Liver (tissue), 9 donors: ENCODE measurements around the gene LMCD1. TPM values are rescaled to one million over a fixed set of nuclear protein-coding genes. Genes with fewer than 3 reads are reported as not detected.

Experiments
- DNase-seq: peaks from one replicate; pipeline ENCODE4 v3.0.0-alpha.2; 2017; ENCODE audit warnings: low spot score
- H3K27ac ChIP-seq, 2 donors: one replicate each; pipeline ENCODE4 v1.7.0; 2013; ENCODE audit warnings: inconsistent platforms in 2 of 2, low read length in 2 of 2, control low read depth in 1 of 2, low read depth in 1 of 2, mild to moderate bottlenecking in 1 of 2
- H3K27me3 ChIP-seq, 4 donors: one replicate each; pipeline versions ENCODE4 v1.6.1 to v1.7.0; 2013; ENCODE audit warnings: low read length in 3 of 4, inconsistent platforms in 1 of 4, mild to moderate bottlenecking in 1 of 4, moderate library complexity in 1 of 4; ENCODE audit not compliant: control insufficient read depth in 4 of 4, insufficient read depth in 4 of 4
- H3K36me3 ChIP-seq, 4 donors: one replicate each; pipeline versions ENCODE4 v1.6.1 to v1.7.0; 2013; ENCODE audit warnings: low read length in 3 of 4, mild to moderate bottlenecking in 3 of 4, low read depth in 1 of 4, moderate library complexity in 1 of 4; ENCODE audit not compliant: control insufficient read depth in 4 of 4, insufficient read depth in 3 of 4
- H3K4me1 ChIP-seq, 4 donors: one replicate each; pipeline versions ENCODE4 v1.6.1 to v1.7.0; 2013; ENCODE audit warnings: low read length in 3 of 4, mild to moderate bottlenecking in 3 of 4, moderate library complexity in 1 of 4; ENCODE audit not compliant: control insufficient read depth in 4 of 4, insufficient read depth in 4 of 4
- H3K4me3 ChIP-seq, 3 donors: one replicate each; pipeline versions ENCODE4 v1.6.1 to v1.7.0; 2013; ENCODE audit warnings: low read length in 3 of 3, control low read depth in 1 of 3, low read depth in 1 of 3, mild to moderate bottlenecking in 1 of 3
- H3K9ac ChIP-seq, 2 donors: one replicate each; pipeline ENCODE4 v1.7.0; 2013; ENCODE audit warnings: low read length in 2 of 2, mild to moderate bottlenecking in 2 of 2, moderate library complexity in 2 of 2, control low read depth in 1 of 2, low read depth in 1 of 2
- H3K9me3 ChIP-seq, 4 donors: one replicate each; pipeline versions ENCODE4 v1.6.1 to v1.7.0; 2013; ENCODE audit warnings: low read length in 3 of 4; ENCODE audit not compliant: control insufficient read depth in 4 of 4
- EGR1 ChIP-seq, 2 donors: IDR thresholded peaks; 2 replicates each; pipeline ENCODE4 v1.6.1; 2016 to 2018; ENCODE audit warnings: antibody characterized with exemption in 2 of 2, low read depth in 2 of 2
- FOXA1 ChIP-seq: IDR thresholded peaks from 2 replicates; pipeline ENCODE4 v1.6.1; 2016; ENCODE audit warnings: antibody characterized with exemption
- FOXA2 ChIP-seq: IDR thresholded peaks from 2 replicates; pipeline ENCODE4 v1.6.1; 2016; ENCODE audit warnings: antibody characterized with exemption
- GABPA ChIP-seq, 2 donors: IDR thresholded peaks in 1 of 2; conservative IDR thresholded peaks in 1 of 2; 2 replicates each; pipeline ENCODE4 v1.6.1; 2016; ENCODE audit warnings: antibody characterized with exemption in 2 of 2, mild to moderate bottlenecking in 1 of 2, moderate library complexity in 1 of 2
- HNF4A ChIP-seq, 2 donors: conservative IDR thresholded peaks; 2 replicates each; pipeline ENCODE4 v1.6.1; 2016; ENCODE audit warnings: antibody characterized with exemption in 2 of 2, mild to moderate bottlenecking in 2 of 2
- HNF4G ChIP-seq: IDR thresholded peaks from 2 replicates; pipeline ENCODE4 v1.6.1; 2016; ENCODE audit warnings: antibody characterized with exemption
- JUND ChIP-seq, 2 donors: IDR thresholded peaks; 2 replicates each; pipeline ENCODE4 v1.6.1; 2016; ENCODE audit warnings: antibody characterized with exemption in 2 of 2
- NR2F2 ChIP-seq: IDR thresholded peaks from 2 replicates; pipeline ENCODE4 v1.6.1; 2016; ENCODE audit warnings: antibody characterized with exemption
- RAD21 ChIP-seq, 2 donors: IDR thresholded peaks; 2 replicates each; pipeline ENCODE4 v1.6.1; 2016; ENCODE audit warnings: antibody characterized with exemption in 2 of 2, mild to moderate bottlenecking in 2 of 2
- RXRA ChIP-seq, 2 donors: IDR thresholded peaks; 2 replicates each; pipeline ENCODE4 v1.6.1; 2017 to 2018; ENCODE audit warnings: antibody characterized with exemption in 2 of 2, mild to moderate bottlenecking in 1 of 2
- SP1 ChIP-seq: IDR thresholded peaks from 2 replicates; pipeline ENCODE4 v1.6.1; 2018; ENCODE audit warnings: antibody characterized with exemption, mild to moderate bottlenecking
- TAF1 ChIP-seq: conservative IDR thresholded peaks from 2 replicates; pipeline ENCODE4 v1.6.1; 2016; ENCODE audit warnings: antibody characterized with exemption, mild to moderate bottlenecking
- YY1 ChIP-seq: IDR thresholded peaks from 2 replicates; pipeline ENCODE4 v1.6.1; 2016; ENCODE audit warnings: antibody characterized with exemption, mild to moderate bottlenecking
- WGBS: extraction: QIAGEN DNeasy Blood & Tissue Kit; methylation state at CpG from one replicate; pipeline ENCODE4 v1.1.7; 2013; 5-methylcytosine and 5-hydroxymethylcytosine counted together
- polyA plus RNA-seq, 2 donors: library from polyadenylated mRNA; stranded (reverse) in 1 of 2; unstranded in 1 of 2; fragments of 200-250 nt in 1 of 2; fragments of >200 nt in 1 of 2; fragmentation: Nextera tagmentation in 1 of 2; extraction: Ambion mirVana in 1 of 2; gene quantifications; one replicate each; pipeline versions ENCODE4 v1.2.1 to v1.2.3, GENCODE V29; 2013 to 2015
- total RNA-seq, 2 donors: library from RNA; depleted of rRNA; stranded (reverse); fragments of >200 nt; gene quantifications; one replicate each; pipeline ENCODE4 v1.2.3, GENCODE V29; 2014
- TF ChIP-seq, protein P1 (sequence below): IDR thresholded peaks from 2 replicates; pipeline ENCODE4 v1.6.1; 2016; ENCODE audit warnings: antibody characterized with exemption
- TF ChIP-seq, protein P2 (sequence below): IDR thresholded peaks from 2 replicates; pipeline ENCODE4 v1.6.1; 2016; ENCODE audit warnings: antibody characterized with exemption
- TF ChIP-seq, protein P3 (sequence below): IDR thresholded peaks from 2 replicates; pipeline ENCODE4 v1.6.1; 2016; ENCODE audit warnings: antibody characterized with exemption, mild to moderate bottlenecking
- TF ChIP-seq, protein P4 (sequence below): fragments of 150-350 bp; IDR thresholded peaks from 2 replicates; pipeline ENCODE4 v1.5.1; 2017; ENCODE audit warnings: improper control_type of control experiment, low read depth, low read length; ENCODE audit not compliant: missing input control
- TF ChIP-seq, protein P5 (sequence below): IDR thresholded peaks from 2 replicates; pipeline ENCODE4 v1.6.1; 2016; ENCODE audit warnings: antibody characterized with exemption
- donor health status: healthy.
- donor health status: healthy.
- donor health status: healthy.
- donor health status: healthy.
- donor health status: healthy.

LMCD1 gene
- total and polyA plus RNA-seq, 4 donors: 3.1 to 8.3 (median 6.0) TPM

DNA sequence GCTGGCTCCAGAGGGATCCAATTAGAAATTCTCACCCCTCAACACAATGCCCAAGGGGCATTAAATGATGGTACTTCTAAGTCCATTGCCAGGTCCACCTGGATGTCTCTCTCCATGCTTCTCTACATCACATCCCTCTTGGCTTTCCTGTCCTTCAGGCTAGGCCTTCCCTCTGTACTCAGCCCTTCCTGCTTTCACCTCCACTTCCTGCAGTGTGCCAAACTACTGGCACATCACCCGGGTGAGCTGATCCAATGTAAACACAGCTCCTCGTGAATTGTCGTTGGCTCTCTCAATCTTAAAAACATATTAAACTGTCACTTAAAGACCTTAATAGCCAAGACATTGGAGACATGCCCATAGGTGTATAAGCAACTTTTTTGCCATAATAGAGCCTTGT, 4.0 kb downstream of the LMCD1 start:
- Histone ChIP-seq H3K4me3 (no peak overlapping the region), H3K36me3 (no peaks in the 10 kb centered on the region), H3K4me1 (peaks cover 1 to 15% (median 5%) of the 10 kb centered on the region in 4 donors), H3K9ac (no peak overlapping the region), H3K9me3 (no peaks in the 10 kb centered on the region), H3K27ac (no peak overlapping the region), H3K27me3 (no peaks in the 10 kb centered on the region)
- 13% methylated on average over 3 of the region's 3 CpGs for WGBS
- TF ChIP-seq RAD21 (IDR thresholded peaks at IDR 0.05): peak; percentile 23 to 49
- TF ChIP-seq, protein P1, sequence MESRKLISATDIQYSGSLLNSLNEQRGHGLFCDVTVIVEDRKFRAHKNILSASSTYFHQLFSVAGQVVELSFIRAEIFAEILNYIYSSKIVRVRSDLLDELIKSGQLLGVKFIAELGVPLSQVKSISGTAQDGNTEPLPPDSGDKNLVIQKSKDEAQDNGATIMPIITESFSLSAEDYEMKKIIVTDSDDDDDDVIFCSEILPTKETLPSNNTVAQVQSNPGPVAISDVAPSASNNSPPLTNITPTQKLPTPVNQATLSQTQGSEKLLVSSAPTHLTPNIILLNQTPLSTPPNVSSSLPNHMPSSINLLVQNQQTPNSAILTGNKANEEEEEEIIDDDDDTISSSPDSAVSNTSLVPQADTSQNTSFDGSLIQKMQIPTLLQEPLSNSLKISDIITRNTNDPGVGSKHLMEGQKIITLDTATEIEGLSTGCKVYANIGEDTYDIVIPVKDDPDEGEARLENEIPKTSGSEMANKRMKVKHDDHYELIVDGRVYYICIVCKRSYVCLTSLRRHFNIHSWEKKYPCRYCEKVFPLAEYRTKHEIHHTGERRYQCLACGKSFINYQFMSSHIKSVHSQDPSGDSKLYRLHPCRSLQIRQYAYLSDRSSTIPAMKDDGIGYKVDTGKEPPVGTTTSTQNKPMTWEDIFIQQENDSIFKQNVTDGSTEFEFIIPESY: no peak
- peak in 1 of 2 donors; percentile 58 for TF ChIP-seq RXRA (IDR thresholded peaks at IDR 0.05)
- no peak for TF ChIP-seq NR2F2
- no peak for TF ChIP-seq HNF4G
- TF ChIP-seq, protein P2, sequence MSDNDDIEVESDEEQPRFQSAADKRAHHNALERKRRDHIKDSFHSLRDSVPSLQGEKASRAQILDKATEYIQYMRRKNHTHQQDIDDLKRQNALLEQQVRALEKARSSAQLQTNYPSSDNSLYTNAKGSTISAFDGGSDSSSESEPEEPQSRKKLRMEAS: peak; percentile 88
- TF ChIP-seq JUND (IDR thresholded peaks at IDR 0.05): no peak
- peak; percentile 86 for TF ChIP-seq FOXA1
- peak; percentile 60 to 76 for TF ChIP-seq GABPA (IDR thresholded peaks at IDR 0.05 in 1 of 2, conservative IDR thresholded peaks at IDR 0.05 in 1 of 2)
- TF ChIP-seq, protein P3, sequence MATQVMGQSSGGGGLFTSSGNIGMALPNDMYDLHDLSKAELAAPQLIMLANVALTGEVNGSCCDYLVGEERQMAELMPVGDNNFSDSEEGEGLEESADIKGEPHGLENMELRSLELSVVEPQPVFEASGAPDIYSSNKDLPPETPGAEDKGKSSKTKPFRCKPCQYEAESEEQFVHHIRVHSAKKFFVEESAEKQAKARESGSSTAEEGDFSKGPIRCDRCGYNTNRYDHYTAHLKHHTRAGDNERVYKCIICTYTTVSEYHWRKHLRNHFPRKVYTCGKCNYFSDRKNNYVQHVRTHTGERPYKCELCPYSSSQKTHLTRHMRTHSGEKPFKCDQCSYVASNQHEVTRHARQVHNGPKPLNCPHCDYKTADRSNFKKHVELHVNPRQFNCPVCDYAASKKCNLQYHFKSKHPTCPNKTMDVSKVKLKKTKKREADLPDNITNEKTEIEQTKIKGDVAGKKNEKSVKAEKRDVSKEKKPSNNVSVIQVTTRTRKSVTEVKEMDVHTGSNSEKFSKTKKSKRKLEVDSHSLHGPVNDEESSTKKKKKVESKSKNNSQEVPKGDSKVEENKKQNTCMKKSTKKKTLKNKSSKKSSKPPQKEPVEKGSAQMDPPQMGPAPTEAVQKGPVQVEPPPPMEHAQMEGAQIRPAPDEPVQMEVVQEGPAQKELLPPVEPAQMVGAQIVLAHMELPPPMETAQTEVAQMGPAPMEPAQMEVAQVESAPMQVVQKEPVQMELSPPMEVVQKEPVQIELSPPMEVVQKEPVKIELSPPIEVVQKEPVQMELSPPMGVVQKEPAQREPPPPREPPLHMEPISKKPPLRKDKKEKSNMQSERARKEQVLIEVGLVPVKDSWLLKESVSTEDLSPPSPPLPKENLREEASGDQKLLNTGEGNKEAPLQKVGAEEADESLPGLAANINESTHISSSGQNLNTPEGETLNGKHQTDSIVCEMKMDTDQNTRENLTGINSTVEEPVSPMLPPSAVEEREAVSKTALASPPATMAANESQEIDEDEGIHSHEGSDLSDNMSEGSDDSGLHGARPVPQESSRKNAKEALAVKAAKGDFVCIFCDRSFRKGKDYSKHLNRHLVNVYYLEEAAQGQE: no peak
- peak; percentile 95 for TF ChIP-seq FOXA2
- peak; percentile 21 for TF ChIP-seq SP1
- TF ChIP-seq, protein P4, sequence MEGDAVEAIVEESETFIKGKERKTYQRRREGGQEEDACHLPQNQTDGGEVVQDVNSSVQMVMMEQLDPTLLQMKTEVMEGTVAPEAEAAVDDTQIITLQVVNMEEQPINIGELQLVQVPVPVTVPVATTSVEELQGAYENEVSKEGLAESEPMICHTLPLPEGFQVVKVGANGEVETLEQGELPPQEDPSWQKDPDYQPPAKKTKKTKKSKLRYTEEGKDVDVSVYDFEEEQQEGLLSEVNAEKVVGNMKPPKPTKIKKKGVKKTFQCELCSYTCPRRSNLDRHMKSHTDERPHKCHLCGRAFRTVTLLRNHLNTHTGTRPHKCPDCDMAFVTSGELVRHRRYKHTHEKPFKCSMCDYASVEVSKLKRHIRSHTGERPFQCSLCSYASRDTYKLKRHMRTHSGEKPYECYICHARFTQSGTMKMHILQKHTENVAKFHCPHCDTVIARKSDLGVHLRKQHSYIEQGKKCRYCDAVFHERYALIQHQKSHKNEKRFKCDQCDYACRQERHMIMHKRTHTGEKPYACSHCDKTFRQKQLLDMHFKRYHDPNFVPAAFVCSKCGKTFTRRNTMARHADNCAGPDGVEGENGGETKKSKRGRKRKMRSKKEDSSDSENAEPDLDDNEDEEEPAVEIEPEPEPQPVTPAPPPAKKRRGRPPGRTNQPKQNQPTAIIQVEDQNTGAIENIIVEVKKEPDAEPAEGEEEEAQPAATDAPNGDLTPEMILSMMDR: no peak
- TF ChIP-seq, protein P5, sequence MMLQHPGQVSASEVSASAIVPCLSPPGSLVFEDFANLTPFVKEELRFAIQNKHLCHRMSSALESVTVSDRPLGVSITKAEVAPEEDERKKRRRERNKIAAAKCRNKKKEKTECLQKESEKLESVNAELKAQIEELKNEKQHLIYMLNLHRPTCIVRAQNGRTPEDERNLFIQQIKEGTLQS: no peak
- no peak for TF ChIP-seq EGR1 (IDR thresholded peaks at IDR 0.05; ENCODE audit: low read depth in 2 of 2)
- TF ChIP-seq HNF4A (conservative IDR thresholded peaks at IDR 0.05): peak; percentile 22 to 51
- TF ChIP-seq TAF1: no peak
- no peak for TF ChIP-seq YY1
- DNase-seq: no peak
